PC-3 (cell line): ENCODE data around the gene BRCA1. TPM values are rescaled to one million over a fixed set of nuclear protein-coding genes. Genes with fewer than 3 reads are reported as not detected.

Experiments used
- ATAC-seq: fragments of 200-7000 bp; cut with Tn5 transposase; 2 replicates; pipeline ENCODE4 v1.9.1; 2020; ENCODE audit warnings: mild to moderate bottlenecking, moderate library complexity
- BruUV-seq: library from RNA; stranded (reverse); fragments of 400-500 nt; replicated peaks from 2 replicates; lab custom pipeline; 2021; lab: Mats Ljungman, UMichigan
- CTCF ChIA-PET: fragments of 300-600 bp; sonication (Branson Sonifier 250); formaldehyde crosslinking; loops from one replicate; lab custom pipeline; 2022; ENCODE audit warnings: antibody characterized with exemption; lab: Charles Lee
- POLR2A ChIA-PET: fragments of 300-600 bp; sonication (Branson Sonifier 250); formaldehyde crosslinking; loops from one replicate; lab custom pipeline; 2022; ENCODE audit warnings: antibody characterized with exemption; ENCODE audit not compliant: unreplicated experiment; lab: Charles Lee
- DNase-seq: peaks from one replicate; pipeline ENCODE4 v3.0.0-alpha.2; 2015
- H2AFZ ChIP-seq: fragments of 300-600 bp; sonication (generic); 2 replicates; pipeline ENCODE4 v1.6.0; 2016; ENCODE audit warnings: antibody characterized with exemption, low read length
- H3F3A ChIP-seq: fragments of 300-600 bp; sonication (generic); one replicate; pipeline ENCODE4 v1.6.0; 2017; ENCODE audit warnings: antibody characterized with exemption, low read length, control low read depth, mild to moderate bottlenecking; ENCODE audit not compliant: unreplicated experiment
- H3K27ac ChIP-seq: fragments of 300-600 bp; sonication (generic); 2 replicates; pipeline ENCODE4 v1.5.1; 2016; ENCODE audit warnings: mild to moderate bottlenecking, low read length
- H3K27me3 ChIP-seq: fragments of 300-600 bp; sonication (generic); 2 replicates; pipeline ENCODE4 v1.6.1; 2016; ENCODE audit warnings: low read length, mixed read lengths
- H3K36me3 ChIP-seq: fragments of 300-600 bp; sonication (generic); 2 replicates; pipeline ENCODE4 v1.6.1; 2016; ENCODE audit warnings: low read depth, mixed run types, low read length, mixed read lengths
- H3K4me1 ChIP-seq: fragments of 300-600 bp; sonication (generic); 2 replicates; pipeline ENCODE4 v1.5.1; 2016; ENCODE audit warnings: low read length; ENCODE audit not compliant: insufficient read depth
- H3K4me2 ChIP-seq: fragments of 300-600 bp; sonication (generic); 2 replicates; pipeline ENCODE4 v1.6.0; 2016; ENCODE audit warnings: low read length
- H3K4me3 ChIP-seq: fragments of 300-600 bp; sonication (generic); 2 replicates; pipeline ENCODE4 v1.5.1; 2016; ENCODE audit warnings: mild to moderate bottlenecking, low read length, mixed read lengths
- H3K79me2 ChIP-seq: fragments of 300-600 bp; sonication (generic); 2 replicates; pipeline ENCODE4 v1.6.1; 2017; ENCODE audit warnings: low read length, mixed read lengths
- H3K9ac ChIP-seq: fragments of 300-600 bp; sonication (generic); 2 replicates; pipeline ENCODE4 v1.6.0; 2016; ENCODE audit warnings: mild to moderate bottlenecking, low read length
- H3K9me2 ChIP-seq: fragments of 300-600 bp; sonication (generic); replicated peaks from 2 replicates; pipeline ENCODE4 v1.6.1; 2016; ENCODE audit warnings: mixed run types, low read length, mixed read lengths
- H3K9me3 ChIP-seq: fragments of 300-600 bp; sonication (generic); 2 replicates; pipeline ENCODE4 v1.6.1; 2016; ENCODE audit warnings: low read length, mixed read lengths
- H4K20me1 ChIP-seq: fragments of 300-600 bp; sonication (generic); 2 replicates; pipeline ENCODE4 v1.6.1; 2016; ENCODE audit warnings: low read length, mixed read lengths
- EZH2 ChIP-seq: fragments of 300-600 bp; sonication (generic); IDR thresholded peaks from one replicate; pipeline ENCODE4 v1.6.1; 2017; ENCODE audit warnings: antibody characterized with exemption, mild to moderate bottlenecking, low read length; ENCODE audit not compliant: unreplicated experiment
- EZH2phosphoT487 ChIP-seq: fragments of 300-600 bp; sonication (generic); IDR thresholded peaks from 2 replicates; pipeline ENCODE4 v1.6.1; 2018; ENCODE audit warnings: mild to moderate bottlenecking, antibody characterized with exemption, low read length, borderline replicate concordance
- intact Hi-C: fragments of 100-400 bp; cut with micrococcal nuclease; formaldehyde crosslinking; loops from 2 replicates; pipeline ENCODE4 v1.9.0; 2023
- total RNA-seq: library from RNA; depleted of rRNA; stranded (reverse); fragments of >200 nt; gene quantifications from 2 replicates; pipeline ENCODE4 v1.2.3, GENCODE V29; 2014
- TF ChIP-seq, protein P1 (sequence below): fragments of 300-600 bp; sonication (generic); conservative IDR thresholded peaks from 2 replicates; pipeline ENCODE4 v1.5.1; 2017; ENCODE audit warnings: antibody characterized with exemption, low read depth, mild to moderate bottlenecking, low read length

The BRCA1 gene
- total RNA-seq, 1 experiment from 2014 or later: 36.3 TPM

DNA sequence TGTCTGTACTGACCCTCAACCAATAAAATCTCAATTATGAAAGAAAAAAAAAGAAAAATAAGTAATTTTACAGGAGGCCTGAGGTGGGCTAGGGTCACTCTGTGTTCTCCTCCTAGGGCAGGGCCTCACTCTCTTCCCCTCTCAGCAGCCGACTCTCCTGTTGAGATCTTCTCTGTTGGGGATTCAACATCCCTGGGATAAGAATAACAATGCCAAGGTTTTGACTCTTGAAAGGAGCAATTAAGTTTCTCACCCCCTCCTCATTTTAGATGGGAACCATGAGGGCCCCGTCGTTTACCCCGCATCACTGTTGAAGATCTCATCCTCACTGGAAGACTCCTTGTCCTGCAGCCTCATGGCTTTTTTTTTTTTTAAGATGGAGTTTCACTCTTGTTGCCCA is 21.5 kb upstream of the BRCA1 start:
- no peak overlapping the region for H2AFZ ChIP-seq
- no TSS peak for BruUV-seq
- ChIA-PET POLR2A (no interaction called here), CTCF (no interaction called here)
- H3K9ac ChIP-seq: no peak overlapping the region
- no peak overlapping the region for H3K4me2 ChIP-seq
- no peaks in the 10 kb centered on the region for H4K20me1 ChIP-seq
- H3K79me2 ChIP-seq: no peaks in the 10 kb centered on the region
- no peaks in the 10 kb centered on the region for H3K4me1 ChIP-seq
- H3K9me3 ChIP-seq: no peaks in the 10 kb centered on the region
- no peaks in the 10 kb centered on the region for H3F3A ChIP-seq
- ATAC-seq (no peak), DNase-seq (no peak)
- H3K36me3 ChIP-seq: no peaks in the 10 kb centered on the region
- no peak overlapping the region for H3K27ac ChIP-seq
- intact Hi-C loops: no loop called here
- H3K27me3 ChIP-seq: no peaks in the 10 kb centered on the region
- H3K9me2 ChIP-seq: no peaks in the 10 kb centered on the region
- no peak overlapping the region for H3K4me3 ChIP-seq
- no peak for TF ChIP-seq EZH2
- no peak for TF ChIP-seq EZH2phosphoT487
- TF ChIP-seq, protein P1, sequence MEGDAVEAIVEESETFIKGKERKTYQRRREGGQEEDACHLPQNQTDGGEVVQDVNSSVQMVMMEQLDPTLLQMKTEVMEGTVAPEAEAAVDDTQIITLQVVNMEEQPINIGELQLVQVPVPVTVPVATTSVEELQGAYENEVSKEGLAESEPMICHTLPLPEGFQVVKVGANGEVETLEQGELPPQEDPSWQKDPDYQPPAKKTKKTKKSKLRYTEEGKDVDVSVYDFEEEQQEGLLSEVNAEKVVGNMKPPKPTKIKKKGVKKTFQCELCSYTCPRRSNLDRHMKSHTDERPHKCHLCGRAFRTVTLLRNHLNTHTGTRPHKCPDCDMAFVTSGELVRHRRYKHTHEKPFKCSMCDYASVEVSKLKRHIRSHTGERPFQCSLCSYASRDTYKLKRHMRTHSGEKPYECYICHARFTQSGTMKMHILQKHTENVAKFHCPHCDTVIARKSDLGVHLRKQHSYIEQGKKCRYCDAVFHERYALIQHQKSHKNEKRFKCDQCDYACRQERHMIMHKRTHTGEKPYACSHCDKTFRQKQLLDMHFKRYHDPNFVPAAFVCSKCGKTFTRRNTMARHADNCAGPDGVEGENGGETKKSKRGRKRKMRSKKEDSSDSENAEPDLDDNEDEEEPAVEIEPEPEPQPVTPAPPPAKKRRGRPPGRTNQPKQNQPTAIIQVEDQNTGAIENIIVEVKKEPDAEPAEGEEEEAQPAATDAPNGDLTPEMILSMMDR: no peak

DNA sequence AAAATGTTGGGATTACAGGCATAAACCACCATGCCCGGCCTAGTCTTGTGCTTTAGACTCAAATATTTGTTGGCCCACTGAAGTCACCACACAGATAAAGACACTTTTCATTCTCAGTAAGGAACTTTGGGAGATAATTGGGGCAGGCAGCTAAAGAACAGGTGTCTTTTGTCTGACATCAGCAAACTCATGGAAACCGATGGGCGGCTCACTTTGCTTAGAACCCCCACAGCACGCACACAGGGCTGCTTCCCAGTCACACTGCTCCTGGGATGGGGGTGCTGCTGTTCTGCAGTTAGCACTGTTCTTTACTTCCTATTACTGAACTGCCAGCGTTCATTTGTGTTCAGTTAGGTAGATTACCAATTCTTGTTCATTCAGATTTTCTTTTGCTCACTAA is 18.0 kb upstream of the BRCA1 start:
- Histone ChIP-seq H4K20me1 (no peaks in the 10 kb centered on the region), H3K9me3 (no peaks in the 10 kb centered on the region), H2AFZ (no peak overlapping the region), H3K9ac (no peak overlapping the region), H3K36me3 (no peaks in the 10 kb centered on the region), H3K79me2 (no peaks in the 10 kb centered on the region), H3K27me3 (no peaks in the 10 kb centered on the region), H3F3A (no peaks in the 10 kb centered on the region), H3K9me2 (no peaks in the 10 kb centered on the region), H3K4me1 (no peaks in the 10 kb centered on the region), H3K27ac (no peak overlapping the region), H3K4me3 (no peak overlapping the region), H3K4me2 (no peak overlapping the region)
- TF ChIP-seq EZH2 (no peak), EZH2phosphoT487 (no peak)
- TF ChIP-seq, protein P1: no peak
- ATAC-seq (no peak), DNase-seq (no peak)
- BruUV-seq: no TSS peak
- POLR2A ChIA-PET: no interaction called here
- CTCF ChIA-PET: no interaction called here
- intact Hi-C loops: no loop called here

DNA sequence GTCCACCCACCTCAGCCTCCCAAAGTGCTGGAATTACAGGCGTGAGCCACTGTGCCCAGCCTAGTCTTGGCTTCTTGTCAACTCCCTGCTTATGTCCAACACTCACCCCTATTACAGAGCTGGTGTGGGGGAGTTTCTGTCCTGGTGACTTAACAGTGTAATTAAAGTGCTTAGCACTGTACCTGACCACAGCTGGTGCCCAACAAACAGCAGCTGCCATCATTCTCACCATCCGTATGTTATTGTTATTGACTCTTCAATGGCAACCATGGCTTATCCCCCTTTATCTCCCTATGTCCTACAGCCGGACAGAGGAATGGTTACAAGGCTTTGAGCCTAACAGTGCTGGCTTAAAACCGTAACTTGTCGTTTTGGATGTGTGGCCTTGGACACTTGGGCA is 17.0 kb upstream of the BRCA1 start:
- DNase-seq (no peak), ATAC-seq (no peak)
- H3K36me3 ChIP-seq: no peaks in the 10 kb centered on the region
- CTCF ChIA-PET: no interaction called here
- TF ChIP-seq, protein P1: no peak
- no peak for TF ChIP-seq EZH2
- no peak for TF ChIP-seq EZH2phosphoT487
- intact Hi-C loops: no loop called here
- H3K4me2 ChIP-seq: no peak overlapping the region
- no peak overlapping the region for H2AFZ ChIP-seq
- H3K27ac ChIP-seq: no peak overlapping the region
- no peaks in the 10 kb centered on the region for H3K9me2 ChIP-seq
- H3K9me3 ChIP-seq: no peaks in the 10 kb centered on the region
- H3K9ac ChIP-seq: no peak overlapping the region
- no peaks in the 10 kb centered on the region for H3K4me1 ChIP-seq
- H3F3A ChIP-seq: no peaks in the 10 kb centered on the region
- BruUV-seq: no TSS peak
- no peaks in the 10 kb centered on the region for H3K79me2 ChIP-seq
- no peaks in the 10 kb centered on the region for H3K27me3 ChIP-seq
- H4K20me1 ChIP-seq: no peaks in the 10 kb centered on the region
- H3K4me3 ChIP-seq: no peak overlapping the region
- POLR2A ChIA-PET: no interaction called here
